Daoy (cell line): Measurements from ENCODE around the gene RBM47. TPM values are rescaled to one million over a fixed set of nuclear protein-coding genes. Genes with fewer than 3 reads are reported as not detected.
"Not testable (repeated sequence)": the region's sequence is repeated elsewhere in the genome, so short reads cannot be mapped to it uniquely, and the experiment has no call there.

ENCODE experiments used
- DNase-seq: peaks from one replicate; pipeline ENCODE4 v3.0.0-alpha.2; 2015; ENCODE audit warnings: low read depth
- total RNA-seq: library from RNA; depleted of rRNA; stranded (reverse); fragments of >200 nt; shearing (Covaris generic); gene quantifications from 2 replicates; pipeline ENCODE4 v1.2.3, GENCODE V29; 2014

Gene RBM47
- total RNA-seq, 1 experiment from 2014 or later, result 3.7 TPM

DNA sequence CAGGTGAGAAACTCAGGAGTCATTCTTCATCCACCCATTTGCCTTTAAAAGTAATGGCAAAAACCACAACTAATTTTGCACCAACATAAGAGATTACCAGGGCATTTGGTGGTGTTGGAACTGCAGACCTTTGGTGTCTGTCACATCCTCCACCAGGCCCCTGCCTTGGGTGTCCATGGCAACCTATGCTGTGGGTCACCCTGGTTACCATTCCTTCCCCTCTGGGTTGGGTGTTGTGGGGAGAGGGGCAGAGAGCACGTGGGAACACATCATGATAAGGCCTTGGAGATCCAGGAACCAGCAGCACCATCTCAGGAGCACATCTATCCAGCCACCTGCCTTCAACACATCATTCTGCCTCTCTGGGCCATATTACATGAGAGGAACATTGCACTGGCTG is 217.3 kb downstream of the RBM47 start:
- DNase-seq, result no peak

DNA sequence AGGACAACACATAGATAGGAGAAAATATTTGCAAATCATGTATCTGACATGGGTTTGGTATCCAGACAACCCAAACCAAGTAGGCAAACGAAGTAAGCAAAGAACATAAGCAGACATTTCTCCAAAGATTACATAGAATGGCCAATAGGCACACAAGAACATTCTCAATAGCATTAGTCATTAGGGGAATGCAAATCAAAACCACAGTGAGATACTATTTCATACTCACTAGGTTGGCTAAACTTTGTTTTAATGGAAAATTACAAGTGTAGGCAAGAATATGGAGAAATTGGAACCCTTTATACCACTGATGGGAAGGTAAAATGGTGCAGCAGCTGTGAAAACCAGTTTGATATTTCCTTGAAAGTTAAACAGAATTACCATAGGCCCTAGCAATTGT is 219.8 kb downstream of the RBM47 start:
- DNase-seq, result no peak

DNA sequence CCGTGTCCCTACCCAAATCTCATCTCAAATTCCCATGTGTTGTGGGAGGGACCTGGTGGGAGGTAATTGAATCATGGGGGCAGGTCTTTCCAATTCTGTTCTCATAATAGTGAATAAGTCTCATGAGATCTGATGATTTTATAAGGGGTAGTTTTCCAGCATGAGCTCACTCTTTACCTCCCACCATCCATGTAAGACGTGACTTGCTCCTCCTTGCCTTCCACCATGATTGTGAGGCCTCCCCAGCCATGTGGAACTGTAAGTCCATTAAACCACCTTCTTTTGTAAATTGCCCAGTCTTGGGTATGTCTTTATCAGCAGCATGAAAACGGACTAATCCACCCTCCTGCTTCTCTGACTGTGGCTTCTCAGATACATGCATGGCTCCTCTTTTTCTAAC is 222.2 kb downstream of the RBM47 start:
- not testable (repeated sequence) for DNase-seq

DNA sequence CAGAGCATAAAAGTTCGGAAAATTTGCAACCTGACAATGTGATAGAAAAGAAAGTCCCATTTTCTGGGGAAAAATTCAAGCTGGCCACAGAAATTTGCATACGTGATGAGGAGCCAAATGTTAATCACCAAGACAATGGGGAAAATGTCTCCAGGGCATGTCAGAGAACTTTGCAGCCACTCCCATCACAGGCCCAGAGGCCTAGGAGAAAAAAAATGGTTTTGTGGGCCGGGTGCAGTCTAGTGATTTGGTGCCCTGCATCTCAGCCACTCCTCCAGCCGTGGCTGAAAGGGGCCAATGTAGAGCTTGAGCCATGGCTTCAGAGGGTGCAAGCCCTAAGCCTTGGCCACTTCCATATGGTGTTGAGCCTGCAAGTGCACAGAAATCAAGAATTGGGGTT is 223.3 kb downstream of the RBM47 start:
- no peak for DNase-seq

DNA sequence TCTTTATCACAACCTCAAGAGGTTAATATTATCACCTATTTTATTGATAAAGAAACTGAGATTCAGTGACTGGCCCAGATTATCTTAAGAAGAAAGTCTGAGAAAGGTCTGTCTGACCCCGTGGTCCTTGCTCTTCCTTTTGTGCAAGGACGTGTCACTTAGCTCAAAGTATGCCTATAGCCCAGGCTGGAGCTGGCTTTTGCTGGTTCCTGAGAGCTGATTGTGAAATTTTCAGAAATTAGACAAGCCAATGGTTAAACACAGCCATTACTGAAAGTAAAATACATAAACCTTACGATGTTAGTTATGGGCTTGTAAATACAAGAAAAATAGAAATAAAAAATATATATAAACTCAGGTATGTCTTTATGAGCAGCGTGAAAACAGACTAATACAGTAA is 224.5 kb downstream of the RBM47 start:
- DNase-seq, result no peak

DNA sequence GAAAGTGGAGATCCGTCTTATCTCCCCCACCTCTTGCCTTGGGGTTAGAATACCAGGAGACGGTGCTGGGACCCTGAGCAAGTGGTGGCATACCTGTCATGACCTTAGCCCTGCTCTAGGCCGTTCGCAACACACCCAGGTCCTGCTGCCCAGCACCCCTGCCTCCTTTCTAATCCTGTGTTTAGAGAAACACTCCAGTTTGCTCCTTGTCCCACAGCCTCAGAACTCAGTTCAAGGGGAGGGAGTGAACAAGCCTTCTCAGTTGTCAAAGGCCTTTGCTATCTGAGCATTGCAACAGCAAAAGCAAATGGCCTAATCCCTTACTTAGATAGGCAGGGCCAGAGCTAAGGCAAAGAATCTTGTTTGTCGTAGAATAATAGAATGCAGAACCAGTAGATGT is 226.6 kb downstream of the RBM47 start:
- no peak for DNase-seq

DNA sequence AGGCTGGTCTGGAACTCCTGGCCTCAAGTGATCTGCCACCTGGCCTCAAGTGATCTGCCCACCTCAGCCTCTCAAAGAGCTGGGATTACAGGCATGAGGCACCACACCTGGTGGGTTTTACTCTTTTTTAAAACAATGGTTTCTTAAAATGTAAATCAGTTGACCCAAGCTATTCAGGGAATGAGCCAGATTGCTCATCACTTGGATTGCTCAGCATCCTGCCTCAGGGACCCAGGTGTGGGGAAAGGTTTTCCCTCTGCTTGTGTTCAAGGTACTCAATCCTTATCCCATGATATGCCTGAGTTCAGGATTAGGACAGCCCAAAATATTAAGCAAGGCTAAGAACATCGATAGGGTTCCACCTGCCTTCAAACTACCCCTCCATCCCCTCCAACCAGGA is 227.1 kb downstream of the RBM47 start:
- DNase-seq, result no peak

DNA sequence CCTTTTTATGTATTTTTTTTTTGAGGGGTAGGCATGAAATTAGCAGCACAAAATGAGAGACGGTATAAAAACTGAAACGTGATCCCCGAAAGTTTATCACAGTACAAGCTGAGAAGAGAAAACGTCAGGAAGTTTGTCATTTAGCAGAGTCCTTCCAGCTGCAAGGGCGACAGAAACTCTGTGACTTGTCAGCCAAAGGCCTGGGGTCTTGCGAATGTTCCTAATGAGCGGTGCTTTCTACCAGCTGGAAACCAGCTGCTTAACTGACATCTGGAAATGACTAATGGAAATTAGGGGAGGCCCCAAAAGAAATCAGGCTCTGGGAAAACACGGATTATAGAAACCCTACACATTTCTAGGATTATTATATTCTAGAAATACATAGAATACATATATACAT is 228.0 kb downstream of the RBM47 start:
- no peak for DNase-seq

DNA sequence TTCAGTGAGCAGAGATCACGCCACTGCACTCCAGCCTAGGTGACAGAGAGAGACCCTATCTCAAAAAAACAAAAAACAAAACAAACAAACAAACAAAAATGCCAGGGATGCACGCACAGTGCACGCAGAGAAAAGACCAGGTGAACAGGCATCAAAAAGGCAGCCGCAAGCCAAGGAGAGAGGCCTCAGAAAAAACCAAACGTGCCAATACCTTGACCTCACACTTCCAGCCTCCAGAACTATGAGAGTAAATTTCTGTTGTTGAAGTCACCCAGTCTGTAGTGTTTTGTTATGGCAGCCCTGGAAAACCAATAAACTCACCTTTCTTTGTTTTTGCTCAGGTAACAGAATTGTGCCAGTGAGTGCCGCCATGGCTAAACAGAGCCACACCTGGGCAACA is 228.6 kb downstream of the RBM47 start:
- no peak for DNase-seq

DNA sequence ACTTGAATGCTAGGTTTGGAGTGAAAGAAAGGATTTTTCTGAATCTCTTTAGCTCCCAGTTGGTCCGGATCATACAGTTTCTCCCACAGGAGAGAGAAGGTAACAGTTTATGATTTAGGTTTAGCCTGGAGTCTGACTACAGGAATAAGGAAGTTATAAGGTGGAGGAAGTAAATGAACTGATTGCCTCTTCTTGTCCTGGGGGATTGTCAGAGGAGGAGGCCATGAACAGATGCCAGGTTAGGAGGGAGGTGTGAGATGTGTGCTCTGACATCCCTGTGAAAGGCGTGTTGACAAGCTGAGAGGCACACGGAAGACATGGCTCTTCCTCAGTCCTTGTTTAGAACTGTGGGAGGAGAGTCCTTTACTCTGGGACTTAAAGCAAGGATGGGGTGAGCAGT is 230.1 kb downstream of the RBM47 start:
- DNase-seq, result no peak

DNA sequence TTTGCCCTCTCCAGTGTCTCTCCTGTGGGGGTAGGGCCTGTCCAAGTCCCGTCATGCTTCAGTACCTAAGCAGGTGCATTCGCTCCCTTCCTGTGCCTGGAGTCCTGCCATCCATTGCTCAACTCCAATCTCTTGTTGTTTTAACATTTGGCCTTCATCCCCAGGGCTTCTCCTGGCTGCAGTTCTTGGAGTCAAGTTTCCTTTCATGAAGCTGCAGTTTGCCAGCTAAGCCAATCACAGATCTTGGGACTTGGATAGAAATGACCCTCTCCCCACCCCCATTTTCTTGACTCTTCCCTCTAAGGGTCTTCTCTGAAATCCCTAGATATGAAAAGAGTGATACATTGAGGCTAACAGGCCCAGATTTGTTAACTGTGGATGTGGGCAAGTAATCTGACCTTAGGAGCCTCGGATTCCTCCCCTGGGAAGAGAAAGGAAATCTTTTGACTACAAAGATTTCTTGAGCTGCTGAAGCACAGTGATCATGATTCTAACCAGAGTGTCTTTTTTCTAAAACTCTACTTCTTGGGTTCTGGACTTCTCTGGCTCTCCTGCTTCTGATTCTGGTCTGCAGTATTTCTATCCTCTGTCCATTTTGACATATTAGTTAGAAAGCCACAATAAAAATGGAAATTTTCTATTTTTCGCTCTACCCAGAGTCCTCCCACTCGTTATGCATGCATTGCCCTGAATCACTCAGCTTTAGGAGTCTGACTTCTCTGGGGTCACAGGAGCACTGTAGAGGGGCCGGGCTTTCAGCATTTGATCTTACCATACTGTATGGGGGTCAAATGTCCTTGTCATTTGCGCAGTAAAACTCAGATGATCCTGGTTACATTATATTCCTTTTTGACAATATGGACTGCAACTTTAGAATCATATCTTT is 233.5 kb downstream of the RBM47 start:
- peak; percentile 58 for DNase-seq

DNA sequence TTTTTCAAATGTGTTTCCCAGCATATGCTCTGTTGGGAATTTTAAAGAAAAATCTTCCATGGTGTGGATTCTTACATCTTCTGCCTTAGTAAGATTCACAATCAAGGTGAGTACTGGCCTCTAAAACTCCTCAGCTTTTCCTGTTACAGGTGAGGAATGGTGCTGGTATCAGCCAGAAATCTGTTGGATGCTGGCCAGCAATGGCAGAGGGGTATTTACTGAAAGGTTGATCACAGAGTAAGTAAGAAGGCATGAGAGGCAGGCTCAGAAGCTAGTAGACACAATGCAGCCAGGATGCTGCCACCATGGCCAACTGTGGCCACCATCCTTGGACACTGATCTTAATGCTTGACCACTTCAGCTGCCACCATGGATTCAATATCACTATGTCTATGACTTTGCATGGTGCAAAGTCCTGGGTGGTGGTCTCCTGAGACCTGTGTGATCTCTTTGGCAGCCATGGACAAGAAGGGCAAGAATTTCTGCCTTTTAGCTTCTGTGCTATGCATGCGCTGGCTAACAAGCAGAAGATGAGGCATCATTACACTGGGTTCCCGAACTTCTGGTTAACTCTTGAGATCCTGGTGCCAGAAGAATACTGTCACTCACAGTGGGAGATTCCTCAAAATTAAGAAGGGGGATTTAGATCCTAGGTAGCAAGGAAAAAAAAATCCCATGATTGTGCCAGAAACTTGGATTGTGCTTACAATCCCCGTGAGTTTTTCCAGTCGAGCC is 234.3 kb downstream of the RBM47 start:
- DNase-seq, result no peak

DNA sequence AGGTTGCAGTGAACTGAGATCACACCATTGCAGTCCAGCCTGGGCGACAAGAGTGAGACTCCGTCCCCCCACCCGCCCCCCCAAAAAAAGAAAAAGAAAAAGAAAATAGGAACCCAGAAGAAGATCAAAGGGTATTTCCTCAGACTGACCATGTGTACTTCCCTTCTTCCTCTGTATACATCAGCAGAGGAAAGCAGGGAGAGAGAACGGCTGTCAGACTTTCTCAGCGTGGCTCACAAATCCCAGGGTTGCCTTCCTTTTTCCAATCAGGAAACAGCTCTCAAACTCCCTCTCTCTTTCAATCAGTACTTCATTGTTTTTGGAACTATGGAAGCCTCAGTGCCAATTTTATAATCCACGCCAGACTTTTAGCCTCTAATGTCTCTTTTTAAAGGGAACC is 235.4 kb downstream of the RBM47 start:
- no peak for DNase-seq

DNA sequence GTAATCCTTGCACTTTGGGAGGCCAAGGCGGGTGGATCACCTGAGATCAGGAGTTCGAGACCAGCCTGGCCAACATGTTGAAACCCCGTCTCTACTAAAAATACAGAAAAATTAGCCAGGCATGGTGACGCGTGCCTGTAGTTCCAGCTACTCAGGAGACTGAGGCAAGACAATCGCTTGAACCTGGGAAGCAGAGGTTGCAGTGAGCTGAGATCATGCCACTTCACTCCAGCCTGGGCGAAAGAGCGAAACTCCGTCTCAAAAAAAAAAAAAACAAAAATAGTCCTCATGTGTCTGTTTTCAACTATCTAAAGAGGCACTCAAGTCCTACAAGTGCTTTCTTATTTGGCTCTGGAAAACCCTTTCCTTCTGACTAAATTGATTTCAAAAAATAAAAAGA is 237.4 kb downstream of the RBM47 start:
- not testable (repeated sequence) for DNase-seq

DNA sequence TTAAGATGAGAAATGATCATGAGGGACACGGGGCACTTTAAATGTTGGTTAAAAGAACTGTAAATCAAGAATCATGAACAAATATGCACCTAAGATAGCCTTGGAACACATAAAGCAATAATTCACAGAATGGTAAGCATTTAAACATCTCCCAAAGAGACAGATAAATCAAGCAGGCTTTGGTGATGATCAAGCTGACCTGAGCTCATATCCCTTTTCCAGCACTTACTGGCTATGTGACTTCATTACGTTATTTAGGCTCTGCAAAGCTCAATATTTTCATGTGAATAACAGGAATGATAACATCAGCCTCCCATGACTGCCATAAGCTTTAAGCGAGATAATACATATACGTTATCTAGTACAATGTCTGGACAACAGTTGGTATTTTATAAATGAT is 239.7 kb downstream of the RBM47 start:
- no peak for DNase-seq

DNA sequence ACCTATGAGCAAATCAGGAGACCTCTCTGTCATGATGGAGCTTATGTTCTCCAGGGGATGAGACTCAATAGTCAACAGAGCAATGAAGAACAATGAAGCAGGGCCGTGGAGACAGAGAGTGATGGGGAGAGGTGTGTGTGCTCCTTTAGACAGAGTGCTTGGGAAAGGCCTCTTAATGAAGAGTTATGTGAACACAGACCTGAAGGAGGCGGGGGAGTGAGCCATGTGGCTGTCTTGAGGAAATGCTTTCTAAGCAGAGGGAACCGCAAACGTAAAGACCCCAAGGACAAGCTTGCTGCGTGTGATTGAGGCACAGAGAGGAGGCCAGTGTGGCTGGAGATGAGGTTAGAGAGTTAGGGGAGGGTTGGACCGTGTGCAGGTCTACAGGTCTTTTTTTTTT is 241.4 kb downstream of the RBM47 start:
- DNase-seq, result no peak

DNA sequence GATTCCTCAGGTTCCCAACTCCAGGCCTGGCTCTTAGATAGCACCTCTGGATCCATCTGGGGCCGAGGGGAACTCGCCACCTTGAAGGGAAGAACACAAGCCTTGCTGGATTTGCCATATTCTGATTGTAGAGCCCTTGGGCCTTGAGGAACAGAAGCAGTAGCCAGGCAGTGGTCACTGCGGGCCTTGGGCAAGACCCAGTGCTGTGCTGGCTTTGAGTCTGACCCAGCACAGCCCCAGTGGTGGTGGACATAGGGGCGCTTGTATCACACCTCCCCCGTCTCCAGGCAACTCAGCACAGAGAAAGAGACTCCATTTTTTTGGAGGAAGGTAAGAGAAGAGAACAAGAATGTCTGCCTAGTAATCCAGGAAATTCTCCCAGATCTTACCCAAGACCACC is 249.0 kb downstream of the RBM47 start:
- no peak for DNase-seq

DNA sequence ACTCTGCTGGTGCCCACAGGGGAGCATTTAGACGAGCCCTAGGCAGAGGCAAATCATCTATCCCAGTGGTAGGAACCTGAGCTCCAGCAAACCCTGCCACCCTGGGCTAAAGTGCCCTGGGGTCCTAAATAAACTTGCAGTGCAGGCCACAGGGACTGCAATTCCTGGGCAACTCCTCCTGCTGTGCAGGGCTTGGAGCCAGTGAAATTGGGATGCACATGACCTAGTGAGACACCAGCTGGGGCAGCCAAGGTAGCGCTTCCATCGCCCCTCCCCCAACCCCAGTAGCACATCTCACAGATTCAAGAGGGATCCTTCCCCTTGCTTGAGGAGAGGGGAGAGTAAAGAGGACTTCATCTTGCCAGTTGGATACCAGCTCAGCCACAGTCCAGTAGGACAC is 250.4 kb downstream of the RBM47 start:
- no peak for DNase-seq

DNA sequence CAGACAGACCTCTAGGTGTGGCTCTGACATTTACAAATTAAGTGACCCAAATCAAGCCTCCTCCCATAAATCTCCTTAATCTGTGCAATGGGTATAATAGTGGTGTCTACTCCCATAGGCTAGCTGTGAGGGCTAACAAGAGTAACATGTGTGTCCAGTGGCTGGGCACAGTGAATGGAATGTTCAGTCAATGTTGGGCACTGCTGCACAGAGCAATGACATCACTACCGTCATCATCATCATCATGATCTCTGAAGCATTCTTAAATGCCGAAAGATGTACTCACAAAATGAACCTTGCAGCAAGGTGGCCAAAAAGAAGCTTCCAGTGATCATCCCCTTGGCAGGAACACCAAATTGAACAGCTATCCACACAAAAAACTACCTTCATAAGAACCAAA is 251.0 kb downstream of the RBM47 start:
- DNase-seq, result no peak

DNA sequence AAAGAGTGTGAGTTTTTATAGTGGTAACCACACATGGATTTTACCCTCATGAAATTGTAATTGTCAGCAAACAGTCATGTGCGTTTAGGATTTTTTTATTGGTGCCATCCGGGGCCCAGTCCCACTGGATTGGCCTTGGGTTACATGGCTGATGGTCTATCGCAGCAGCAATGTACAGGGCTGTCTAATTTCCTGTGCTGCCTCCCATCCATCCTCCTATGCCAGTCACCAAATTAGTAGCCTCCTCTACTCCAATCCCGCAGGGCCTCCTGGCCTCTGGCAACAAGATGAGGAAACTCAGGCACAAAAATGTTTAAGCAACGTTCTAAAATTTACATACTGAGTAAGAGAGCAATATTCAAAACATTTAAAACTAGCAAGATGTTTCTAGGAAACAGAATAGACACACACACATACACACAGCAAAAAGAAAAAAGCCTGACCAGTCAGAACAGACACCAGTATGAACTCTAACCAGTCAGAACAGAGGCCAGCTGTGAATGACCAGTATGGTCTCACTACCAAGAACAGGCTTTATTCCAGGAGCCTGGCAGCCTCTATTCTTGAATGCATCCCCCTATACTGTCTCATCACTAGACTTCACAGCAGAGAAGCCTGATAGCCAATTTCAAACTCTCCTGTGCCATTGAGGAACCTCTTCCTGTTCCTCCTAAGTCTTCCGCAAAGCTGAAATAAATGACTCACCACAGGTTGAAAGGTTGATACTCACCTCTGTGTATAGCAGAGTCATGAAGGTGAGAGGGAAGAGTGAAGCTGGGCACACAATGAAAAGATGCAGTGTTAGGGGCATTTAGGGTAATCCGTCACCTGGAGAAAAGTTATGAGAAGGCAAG is 251.9 kb downstream of the RBM47 start:
- DNase-seq, result no peak

DNA sequence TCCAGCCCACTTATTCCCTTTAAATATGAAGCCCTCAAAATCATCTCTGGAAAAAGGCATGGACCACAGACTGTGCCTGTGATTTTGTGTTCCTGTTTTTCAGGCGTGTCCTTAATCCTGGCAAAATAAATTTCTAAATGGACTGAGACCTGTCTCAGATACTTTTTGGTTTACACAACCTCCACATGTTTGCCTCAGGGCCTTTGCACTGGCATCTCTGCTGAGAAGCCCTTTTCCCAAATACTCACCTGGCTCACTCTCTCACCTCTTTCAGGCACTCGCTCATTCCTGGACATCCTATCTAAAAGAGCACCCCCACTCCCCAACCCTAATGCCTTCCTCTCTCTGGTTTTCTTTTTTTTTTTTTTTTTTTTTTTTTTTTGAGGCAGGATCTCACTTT is 254.0 kb downstream of the RBM47 start:
- no peak for DNase-seq

DNA sequence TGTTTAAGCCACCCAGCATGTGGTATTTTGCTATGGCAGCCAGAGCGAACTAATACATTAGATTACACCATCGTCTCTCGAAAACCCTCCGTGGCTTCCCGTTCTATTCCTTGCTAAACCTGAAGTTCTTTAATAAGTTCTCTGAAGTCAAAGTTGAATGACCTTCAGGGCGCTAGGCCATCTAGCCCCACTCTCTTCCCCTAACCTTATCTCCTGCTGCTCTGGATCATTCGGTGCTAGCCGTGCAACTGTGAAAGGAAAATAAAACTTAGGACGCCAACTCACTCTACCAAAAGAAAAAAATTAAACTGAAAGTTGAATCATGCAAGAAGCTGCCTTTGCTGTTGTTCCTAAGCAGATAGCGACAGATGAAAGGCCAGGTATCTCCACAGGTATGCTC is 254.6 kb downstream of the RBM47 start:
- DNase-seq, result no peak
